ENCODE data around the gene CUL4B. TPM values are rescaled to one million over a fixed set of nuclear protein-coding genes. Genes with fewer than 3 reads are reported as not detected.
"Not testable (repeated sequence)": the region's sequence is repeated elsewhere in the genome, so short reads cannot be mapped to it uniquely, and the experiment has no call there.

Gene CUL4B
- 100 to 1,000 TPM; 116 to 151 (median 134) TPM for total RNA-seq (2021; fragmentation: NEBNext Ultra II Directional; extraction: Animal tissue kit (Norgen Biotek cat#: 25700))
- long read RNA-seq, full-length matches to known transcripts, result 53 of 111 reads
- long read RNA-seq, partial matches to known transcripts, result 18 of 111 reads
- long read RNA-seq, other reads (novel, unspliced or antisense), result 40 of 111 reads

DNA sequence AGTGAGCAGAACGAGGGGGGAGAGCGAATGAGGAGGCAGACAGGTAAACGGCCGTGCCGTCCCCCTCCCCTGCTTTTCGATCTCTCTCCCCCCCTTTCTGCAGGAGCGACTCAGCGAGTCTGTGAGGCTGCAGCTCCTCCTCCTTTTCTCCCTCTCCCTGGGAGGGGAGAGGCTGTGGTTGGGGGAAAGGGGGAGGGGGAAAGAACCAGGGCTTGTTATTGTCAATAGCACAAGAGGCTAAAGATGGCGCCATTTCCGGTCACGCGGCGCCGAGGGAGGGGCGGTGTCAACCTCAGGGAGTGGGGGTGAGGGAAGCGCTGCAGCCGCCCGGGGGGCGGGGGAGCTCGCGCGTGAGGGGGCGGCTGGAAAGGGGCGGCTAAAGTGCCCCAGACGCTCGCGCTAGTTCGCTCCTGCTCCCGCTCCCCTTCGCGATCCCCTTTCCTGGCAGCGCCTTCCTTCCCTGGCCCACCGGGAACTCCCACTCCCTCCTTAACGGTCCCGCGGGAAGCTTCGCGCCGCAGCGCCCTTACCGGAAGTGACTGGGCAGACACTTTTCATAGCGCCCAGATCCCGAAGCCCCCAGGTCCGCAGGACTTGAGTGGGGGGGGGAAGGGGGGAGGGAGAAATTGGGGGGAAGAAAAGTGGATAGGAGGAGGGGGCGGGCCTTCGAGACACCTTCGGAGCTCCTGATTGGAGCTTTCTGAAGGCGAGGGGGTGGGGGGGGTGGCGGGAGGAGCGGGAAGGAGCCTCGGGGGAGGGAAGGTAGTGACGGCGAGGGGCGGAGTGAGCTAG, at the start of gene CUL4B:
Gene CUL4B (minus strand): TSS at position 121 of the 792 bp plus-strand sequence. CDS start 324 bp downstream, outside the sequence.
- Mint-ChIP-seq H3K27me3 (ENCODE audit: insufficient read depth) (no peaks in the 10 kb centered on the region), H3K27ac (peak within 1 kb of the TSS; percentile 97), H3K4me3 (peak within 1 kb of the TSS; percentile 100), H3K4me1 (ENCODE audit: low read depth) (peaks cover 12% of the 10 kb centered on the region), H3K9me3 (no peaks in the 10 kb centered on the region), H3K36me3 (ENCODE audit: low read depth) (peaks cover 27% of the 10 kb centered on the region)
- peak; percentile 91 for DNase-seq
- TF ChIP-seq, protein P1, sequence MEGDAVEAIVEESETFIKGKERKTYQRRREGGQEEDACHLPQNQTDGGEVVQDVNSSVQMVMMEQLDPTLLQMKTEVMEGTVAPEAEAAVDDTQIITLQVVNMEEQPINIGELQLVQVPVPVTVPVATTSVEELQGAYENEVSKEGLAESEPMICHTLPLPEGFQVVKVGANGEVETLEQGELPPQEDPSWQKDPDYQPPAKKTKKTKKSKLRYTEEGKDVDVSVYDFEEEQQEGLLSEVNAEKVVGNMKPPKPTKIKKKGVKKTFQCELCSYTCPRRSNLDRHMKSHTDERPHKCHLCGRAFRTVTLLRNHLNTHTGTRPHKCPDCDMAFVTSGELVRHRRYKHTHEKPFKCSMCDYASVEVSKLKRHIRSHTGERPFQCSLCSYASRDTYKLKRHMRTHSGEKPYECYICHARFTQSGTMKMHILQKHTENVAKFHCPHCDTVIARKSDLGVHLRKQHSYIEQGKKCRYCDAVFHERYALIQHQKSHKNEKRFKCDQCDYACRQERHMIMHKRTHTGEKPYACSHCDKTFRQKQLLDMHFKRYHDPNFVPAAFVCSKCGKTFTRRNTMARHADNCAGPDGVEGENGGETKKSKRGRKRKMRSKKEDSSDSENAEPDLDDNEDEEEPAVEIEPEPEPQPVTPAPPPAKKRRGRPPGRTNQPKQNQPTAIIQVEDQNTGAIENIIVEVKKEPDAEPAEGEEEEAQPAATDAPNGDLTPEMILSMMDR (IDR thresholded peaks at IDR 0.05), result no peak

DNA sequence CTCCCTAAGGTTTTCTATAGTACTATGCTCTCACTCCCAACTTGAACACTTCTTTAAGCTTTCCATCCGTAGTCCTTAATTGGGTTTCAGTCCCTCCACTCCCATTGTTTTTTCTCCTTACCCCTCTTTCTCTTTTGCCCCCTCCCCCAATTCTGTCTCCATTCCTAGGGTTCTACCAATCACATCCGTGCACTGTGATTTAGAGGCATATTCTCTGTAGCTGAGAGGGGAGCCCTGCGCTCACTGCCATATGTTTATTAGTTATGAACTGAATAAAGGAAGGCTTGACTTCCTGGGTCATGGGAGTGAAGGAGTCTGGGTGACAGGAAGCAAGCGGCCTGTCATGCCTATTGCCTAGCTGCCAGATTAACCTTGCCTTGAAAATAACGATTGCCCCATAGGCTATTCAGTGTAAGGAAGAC, 43.6 kb upstream of the CUL4B start:
- peak overlapping the region; percentile 96 for H3K4me3 Mint-ChIP-seq
- TF ChIP-seq, protein P1 (IDR thresholded peaks at IDR 0.05), result no peak
- H3K27me3 Mint-ChIP-seq (ENCODE audit: insufficient read depth), result peaks cover 2% of the 10 kb centered on the region; the same call in 1 of the 2 replicates
- H3K9me3 Mint-ChIP-seq, result no peaks in the 10 kb centered on the region
- no peaks in the 10 kb centered on the region for H3K36me3 Mint-ChIP-seq (ENCODE audit: low read depth)
- peak overlapping the region; percentile 99 for H3K27ac Mint-ChIP-seq
- peak; percentile 36 for DNase-seq
- peaks cover 12% of the 10 kb centered on the region; the same call in 1 of the 2 replicates for H3K4me1 Mint-ChIP-seq (ENCODE audit: low read depth)

DNA sequence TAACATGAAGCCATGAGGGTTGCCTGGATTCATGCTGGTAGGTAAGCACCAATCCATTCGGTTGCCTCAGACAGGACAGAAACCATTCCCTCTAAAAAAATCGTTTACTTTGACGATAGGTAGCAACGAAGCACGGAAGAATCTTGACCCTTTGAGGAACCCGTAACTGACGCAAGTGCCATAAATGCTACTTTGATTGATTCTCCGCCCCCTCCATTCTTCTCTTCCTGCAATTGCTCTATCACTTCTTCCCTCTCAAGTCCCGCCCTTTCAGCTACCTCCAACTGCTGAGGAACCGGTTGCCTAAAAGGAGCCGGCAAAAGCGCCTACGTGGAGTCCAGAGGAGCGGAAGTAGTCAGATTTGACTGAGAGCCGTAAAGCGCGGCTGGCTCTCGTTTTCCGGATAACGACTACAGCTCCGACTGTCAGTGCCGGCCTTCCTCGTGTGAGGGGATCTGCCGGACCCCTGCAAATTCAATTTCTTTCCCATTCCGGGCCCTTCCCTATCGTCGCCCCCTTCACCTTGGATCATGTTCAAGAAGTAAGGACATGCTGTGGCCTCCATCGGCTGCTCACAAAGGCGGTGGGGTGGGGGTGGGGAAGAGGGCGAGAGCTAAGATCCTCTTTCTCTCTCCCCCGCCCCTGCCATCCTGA, 43.1 kb upstream of the CUL4B start, which contains the start of gene MCTS1:
Gene MCTS1 (plus strand): TSS at position 395 of the 654 bp plus-strand sequence. CDS start 136 bp downstream, at position 531.
- DNase-seq, result peak; percentile 94
- H3K9me3 Mint-ChIP-seq, result no peaks in the 10 kb centered on the region
- TF ChIP-seq, protein P1 (IDR thresholded peaks at IDR 0.05), result no peak
- H3K4me1 Mint-ChIP-seq (ENCODE audit: low read depth), result peaks cover 12% of the 10 kb centered on the region; the same call in 1 of the 2 replicates
- H3K27ac Mint-ChIP-seq, result peak within 1 kb of the TSS; percentile 99
- peaks cover 2% of the 10 kb centered on the region; the same call in 1 of the 2 replicates for H3K27me3 Mint-ChIP-seq (ENCODE audit: insufficient read depth)
- peak within 1 kb of the TSS; percentile 96 for H3K4me3 Mint-ChIP-seq
- H3K36me3 Mint-ChIP-seq (ENCODE audit: low read depth), result no peaks in the 10 kb centered on the region

DNA sequence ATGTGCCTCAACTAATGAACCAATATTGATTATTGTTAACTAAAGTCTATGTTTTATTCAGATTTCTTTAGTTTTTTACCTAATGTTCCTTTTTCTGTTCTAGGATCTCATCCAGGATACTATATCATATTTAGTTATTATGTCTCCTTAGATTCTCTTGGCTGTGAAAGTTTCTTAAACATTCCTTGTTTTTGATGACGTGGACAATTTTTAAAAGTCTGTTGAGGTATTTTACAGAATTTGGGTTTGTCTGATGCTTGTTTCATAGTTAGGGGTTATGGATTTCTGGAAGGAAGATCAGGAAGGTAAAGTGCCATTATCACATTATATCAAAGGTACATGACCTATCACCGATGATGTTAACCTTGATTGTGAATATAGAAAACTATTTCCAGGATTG, 24.9 kb upstream of the CUL4B start:
- no peaks in the 10 kb centered on the region for H3K9me3 Mint-ChIP-seq
- H3K36me3 Mint-ChIP-seq (ENCODE audit: low read depth), result no peaks in the 10 kb centered on the region; the same call in 1 of the 2 replicates
- no peak overlapping the region for H3K4me3 Mint-ChIP-seq
- DNase-seq, result no peak
- peaks cover 8% of the 10 kb centered on the region for H3K4me1 Mint-ChIP-seq (ENCODE audit: low read depth)
- TF ChIP-seq, protein P1 (IDR thresholded peaks at IDR 0.05), result no peak
- no peak overlapping the region for H3K27ac Mint-ChIP-seq
- H3K27me3 Mint-ChIP-seq (ENCODE audit: insufficient read depth), result peaks cover 7% of the 10 kb centered on the region

DNA sequence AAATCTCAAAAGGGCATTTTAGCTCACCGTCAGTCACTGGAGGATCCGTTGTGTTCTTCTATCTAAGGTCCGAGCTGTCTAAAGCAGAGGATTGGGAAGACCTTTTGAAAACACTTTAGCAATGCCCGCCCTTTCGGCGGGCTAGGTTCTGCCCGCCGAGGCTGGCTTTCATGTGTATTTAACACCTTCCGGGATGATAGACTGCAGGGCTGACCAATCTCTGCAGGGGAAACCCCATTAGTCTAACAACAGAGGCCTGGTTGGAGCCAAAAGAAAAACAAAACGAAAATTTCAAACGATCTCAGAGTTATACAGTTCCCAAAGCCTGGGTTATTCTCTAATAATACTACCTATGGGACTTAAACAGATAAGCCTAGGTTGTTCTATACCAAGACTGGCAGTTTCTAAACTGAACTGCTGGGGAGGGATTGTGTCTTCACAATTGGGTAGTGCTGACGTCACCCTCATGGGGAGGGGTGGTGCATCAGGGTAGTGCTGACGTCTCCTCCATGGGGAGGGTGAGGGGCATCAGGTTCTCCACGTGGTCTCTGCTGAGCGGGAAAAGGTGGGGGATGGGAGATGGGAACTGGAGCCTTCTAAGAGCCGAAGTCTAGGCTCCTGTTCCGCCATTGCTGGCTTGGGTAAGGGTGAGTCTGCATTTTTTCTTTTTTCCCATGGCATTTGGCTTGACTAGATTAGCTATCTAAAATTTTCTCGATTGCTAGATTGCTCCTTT, 14.8 kb upstream of the CUL4B start:
- no peak for DNase-seq
- Mint-ChIP-seq H3K27ac (no peak overlapping the region), H3K27me3 (ENCODE audit: insufficient read depth) (no peaks in the 10 kb centered on the region; the same call in 1 of the 2 replicates), H3K4me1 (ENCODE audit: low read depth) (no peaks in the 10 kb centered on the region), H3K4me3 (no peak overlapping the region), H3K36me3 (ENCODE audit: low read depth) (no peaks in the 10 kb centered on the region), H3K9me3 (no peaks in the 10 kb centered on the region)
- TF ChIP-seq, protein P1 (IDR thresholded peaks at IDR 0.05), result no peak

DNA sequence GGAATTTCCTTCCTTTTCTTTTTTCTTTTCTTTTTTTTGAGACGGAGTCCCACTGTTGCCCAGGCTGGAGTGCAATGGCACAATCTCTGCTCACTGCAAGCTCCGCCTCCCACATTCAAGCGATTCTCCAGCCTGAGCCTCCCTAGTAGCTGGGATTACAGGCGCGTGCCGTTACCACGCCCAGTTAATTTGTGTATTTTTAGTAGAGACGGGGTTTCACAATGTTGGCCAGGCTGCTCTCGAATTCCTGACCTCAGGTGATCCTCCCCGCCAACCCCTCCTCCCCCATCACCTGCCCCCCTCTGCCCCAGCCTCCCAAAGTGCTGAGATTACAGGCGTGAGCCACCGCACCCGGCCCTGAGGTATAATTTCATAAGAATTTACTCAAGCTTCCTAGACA, 13.0 kb upstream of the CUL4B start:
- H3K27me3 Mint-ChIP-seq (ENCODE audit: insufficient read depth); H3K27ac Mint-ChIP-seq; DNase-seq; H3K9me3 Mint-ChIP-seq; H3K4me1 Mint-ChIP-seq (ENCODE audit: low read depth); H3K36me3 Mint-ChIP-seq (ENCODE audit: low read depth); H3K4me3 Mint-ChIP-seq: not testable (repeated sequence)

Data from HFFc6 (cell line).